ENCODE measurements around the gene SPDYE8. TPM values are rescaled to one million over a fixed set of nuclear protein-coding genes. Genes with fewer than 3 reads are reported as not detected.
"Not testable (repeated sequence)": the region's sequence is repeated elsewhere in the genome, so short reads cannot be mapped to it uniquely, and the experiment has no call there.

Gene SPDYE8, protein sequence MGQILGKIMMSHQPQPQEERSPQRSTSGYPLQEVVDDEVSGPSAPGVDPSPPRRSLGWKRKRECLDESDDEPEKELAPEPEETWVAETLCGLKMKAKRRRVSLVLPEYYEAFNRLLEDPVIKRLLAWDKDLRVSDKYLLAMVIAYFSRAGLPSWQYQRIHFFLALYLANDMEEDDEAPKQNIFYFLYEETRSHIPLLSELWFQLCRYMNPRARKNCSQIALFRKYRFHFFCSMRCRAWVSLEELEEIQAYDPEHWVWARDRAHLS
- not detected in 2 replicates for polyA plus RNA-seq (2014; cell fraction: cytosol; rRNA removed)
- not detected in 2 replicates for polyA plus RNA-seq (2014; cell fraction: nucleus; rRNA removed)

DNA sequence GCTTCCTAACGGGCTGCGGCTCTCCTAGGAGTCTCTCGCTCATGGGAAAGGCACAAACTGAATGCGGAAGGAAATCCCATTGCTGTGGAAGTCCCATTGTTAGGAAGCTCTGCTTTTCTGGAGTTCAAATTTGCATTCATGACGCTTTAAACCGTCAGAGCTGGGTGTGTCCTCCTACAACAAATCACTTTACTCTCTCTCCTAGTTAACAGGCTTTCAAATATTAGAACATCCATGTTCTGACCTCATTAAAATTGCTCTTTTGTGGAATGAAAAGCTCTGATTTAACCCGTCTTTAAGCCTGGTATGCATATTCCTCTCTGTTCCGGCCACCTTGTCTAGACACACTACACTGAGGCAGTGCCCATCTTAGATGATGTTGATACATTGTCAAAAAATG lies at the start of gene SPDYE8:
Gene SPDYE8, minus strand, starts transcription at position 101 of the 400 bp plus-strand sequence. CDS start 1,800 bp downstream, outside the sequence.
- not testable (repeated sequence) for DNase-seq (ENCODE audit: low spot score)

DNA sequence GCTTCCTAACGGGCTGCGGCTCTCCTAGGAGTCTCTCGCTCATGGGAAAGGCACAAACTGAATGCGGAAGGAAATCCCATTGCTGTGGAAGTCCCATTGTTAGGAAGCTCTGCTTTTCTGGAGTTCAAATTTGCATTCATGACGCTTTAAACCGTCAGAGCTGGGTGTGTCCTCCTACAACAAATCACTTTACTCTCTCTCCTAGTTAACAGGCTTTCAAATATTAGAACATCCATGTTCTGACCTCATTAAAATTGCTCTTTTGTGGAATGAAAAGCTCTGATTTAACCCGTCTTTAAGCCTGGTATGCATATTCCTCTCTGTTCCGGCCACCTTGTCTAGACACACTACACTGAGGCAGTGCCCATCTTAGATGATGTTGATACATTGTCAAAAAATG lies 28.2 kb upstream of the SPDYE8 start, which contains the start of gene SPDYE11:
Gene SPDYE11, minus strand, starts transcription at position 101 of the 400 bp plus-strand sequence. CDS start 1,800 bp downstream, outside the sequence.
- DNase-seq (ENCODE audit: low spot score), result not testable (repeated sequence)

DNA sequence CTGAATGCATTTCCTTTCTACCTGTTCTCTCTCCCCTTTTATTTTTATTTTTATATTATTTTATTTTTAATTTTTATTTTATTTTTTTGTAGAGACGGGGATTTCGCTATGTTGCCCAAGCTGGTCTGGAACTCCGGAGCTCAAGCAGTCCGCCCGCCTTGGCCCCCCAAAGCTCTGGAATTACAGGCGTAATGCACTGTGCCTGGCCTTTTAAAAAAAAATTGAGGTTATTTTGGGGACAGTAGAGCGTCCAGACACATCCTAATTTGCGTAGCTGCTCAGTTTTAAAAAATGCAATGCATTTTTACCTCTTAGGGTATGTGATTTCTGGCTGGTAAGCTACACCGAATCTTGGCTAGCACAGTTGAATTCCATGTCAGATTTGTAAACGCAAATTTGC lies 23.1 kb downstream of the SPDYE8 start:
- not testable (repeated sequence) for DNase-seq (ENCODE audit: low spot score)

DNA sequence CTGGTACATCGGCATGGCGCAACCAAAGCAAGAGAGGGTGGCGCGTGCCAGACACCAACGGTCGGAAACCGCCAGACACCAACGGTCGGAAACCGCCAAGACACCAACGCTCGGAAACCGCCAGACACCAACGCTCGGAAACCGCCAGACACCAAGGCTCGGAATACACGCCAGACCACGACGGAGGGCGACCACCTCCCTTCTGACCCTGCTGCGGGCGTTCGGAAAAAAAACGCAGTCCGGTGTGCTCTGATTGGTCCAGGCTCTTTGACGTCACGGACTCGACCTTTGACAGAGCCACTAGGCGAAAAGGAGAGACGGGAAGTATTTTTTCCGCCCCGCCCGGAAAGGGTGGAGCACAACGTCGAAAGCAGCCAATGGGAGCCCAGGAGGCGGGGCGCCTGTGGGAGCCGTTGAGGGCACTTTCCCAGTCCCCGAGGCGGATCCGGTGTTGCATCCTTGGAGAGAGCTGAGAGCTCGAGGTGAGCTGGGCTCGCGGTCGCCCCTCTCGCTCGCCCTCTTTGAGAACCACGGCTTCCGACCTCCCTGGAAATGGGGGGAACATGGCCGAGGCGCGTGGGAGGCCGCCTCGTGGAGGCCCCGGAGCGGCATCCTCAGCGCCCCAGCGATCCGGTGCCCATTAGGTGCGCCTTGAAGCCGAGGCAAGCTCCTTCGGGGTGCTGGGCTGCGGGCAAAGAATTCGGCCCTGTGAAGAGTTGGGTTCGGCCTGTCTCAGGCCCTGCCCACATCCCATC lies 23.7 kb downstream of the SPDYE8 start:
- peak; percentile 96 for DNase-seq (ENCODE audit: low spot score)

DNA sequence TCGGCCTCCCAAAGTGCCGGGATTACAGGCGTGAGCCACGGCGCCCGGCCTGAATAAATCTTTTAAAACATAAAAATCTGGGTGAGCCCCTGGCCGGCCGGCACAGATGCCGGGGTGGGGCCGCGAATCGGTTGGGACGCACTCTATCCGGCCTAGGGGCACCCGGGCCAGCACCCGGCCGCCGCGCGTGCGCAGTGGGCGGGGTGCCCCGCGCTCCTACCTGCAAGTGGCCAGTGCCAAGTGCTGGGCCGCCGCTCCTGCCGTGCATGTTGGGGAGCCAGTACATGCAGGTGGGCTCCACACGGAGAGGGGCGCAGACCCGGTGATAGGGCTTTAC lies 24.2 kb downstream of the SPDYE8 start:
- not testable (repeated sequence) for DNase-seq (ENCODE audit: low spot score)

DNA sequence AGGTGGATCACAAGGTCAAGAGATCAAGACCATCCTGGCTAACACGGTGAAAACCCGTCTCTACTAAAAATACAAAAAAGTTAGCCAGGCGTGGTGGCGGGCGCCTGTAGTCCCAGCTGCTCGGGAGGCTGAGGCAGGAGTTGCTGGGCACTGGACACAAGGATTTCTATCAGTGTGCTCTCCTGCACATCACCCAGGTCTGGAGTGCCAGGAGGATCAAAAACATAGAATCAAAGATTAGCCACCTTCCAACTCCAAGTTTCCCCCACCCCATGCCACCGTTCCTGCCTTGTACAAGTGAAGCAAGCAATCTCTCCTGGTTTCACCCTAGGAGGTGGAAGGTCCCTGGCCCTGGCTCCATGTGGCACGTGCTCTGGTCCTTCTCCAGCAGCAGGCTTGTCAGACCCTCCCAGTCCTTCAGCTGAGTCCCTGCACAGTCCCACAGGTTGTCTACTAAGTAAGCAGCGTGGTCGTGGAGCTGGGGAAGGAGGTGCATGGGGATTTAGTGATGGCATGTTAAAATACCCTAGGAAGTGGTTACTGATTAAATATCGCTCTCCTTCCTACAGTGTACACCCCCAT lies 31.6 kb downstream of the SPDYE8 start:
- DNase-seq (ENCODE audit: low spot score), result not testable (repeated sequence)

DNA sequence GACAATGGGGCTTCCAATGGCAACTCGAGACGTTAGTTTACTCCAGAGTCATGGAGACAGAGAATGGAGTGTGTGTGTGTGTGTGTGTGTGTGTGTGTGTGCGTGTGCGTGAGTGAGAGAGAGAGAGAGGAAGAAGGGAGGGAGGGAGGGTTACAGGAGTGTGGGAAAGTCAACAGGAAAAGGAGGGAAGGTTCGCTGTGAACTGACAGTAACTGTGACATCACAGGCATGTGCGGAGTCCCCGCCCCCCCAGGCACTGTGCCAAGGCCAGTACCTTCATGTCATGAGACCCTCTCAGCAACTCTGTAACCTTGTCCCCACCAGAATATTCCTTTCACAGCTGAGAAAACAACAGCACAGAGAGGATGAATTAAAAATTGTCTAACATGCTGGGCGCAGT lies 32.1 kb downstream of the SPDYE8 start:
- not testable (repeated sequence) for DNase-seq (ENCODE audit: low spot score)

DNA sequence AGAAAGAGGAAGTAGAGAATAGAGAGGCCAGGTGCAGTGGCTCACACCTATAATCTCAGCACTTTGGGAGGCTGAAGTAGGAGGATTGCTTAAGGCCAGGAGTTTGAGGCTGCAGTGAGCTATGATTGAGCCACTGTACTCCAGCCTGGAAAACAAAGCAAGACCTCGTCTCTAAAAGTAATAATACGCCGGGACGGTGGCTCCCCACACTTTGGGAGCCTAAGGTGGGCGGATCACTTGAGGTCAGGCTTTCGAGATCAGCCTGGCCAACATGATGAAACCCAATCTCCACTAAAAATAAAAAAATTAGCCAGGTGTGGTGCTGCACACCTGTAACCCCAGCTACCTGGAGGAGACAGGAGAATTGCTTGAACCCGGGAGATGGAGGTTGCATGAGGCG lies 34.1 kb downstream of the SPDYE8 start:
- not testable (repeated sequence) for DNase-seq (ENCODE audit: low spot score)

DNA sequence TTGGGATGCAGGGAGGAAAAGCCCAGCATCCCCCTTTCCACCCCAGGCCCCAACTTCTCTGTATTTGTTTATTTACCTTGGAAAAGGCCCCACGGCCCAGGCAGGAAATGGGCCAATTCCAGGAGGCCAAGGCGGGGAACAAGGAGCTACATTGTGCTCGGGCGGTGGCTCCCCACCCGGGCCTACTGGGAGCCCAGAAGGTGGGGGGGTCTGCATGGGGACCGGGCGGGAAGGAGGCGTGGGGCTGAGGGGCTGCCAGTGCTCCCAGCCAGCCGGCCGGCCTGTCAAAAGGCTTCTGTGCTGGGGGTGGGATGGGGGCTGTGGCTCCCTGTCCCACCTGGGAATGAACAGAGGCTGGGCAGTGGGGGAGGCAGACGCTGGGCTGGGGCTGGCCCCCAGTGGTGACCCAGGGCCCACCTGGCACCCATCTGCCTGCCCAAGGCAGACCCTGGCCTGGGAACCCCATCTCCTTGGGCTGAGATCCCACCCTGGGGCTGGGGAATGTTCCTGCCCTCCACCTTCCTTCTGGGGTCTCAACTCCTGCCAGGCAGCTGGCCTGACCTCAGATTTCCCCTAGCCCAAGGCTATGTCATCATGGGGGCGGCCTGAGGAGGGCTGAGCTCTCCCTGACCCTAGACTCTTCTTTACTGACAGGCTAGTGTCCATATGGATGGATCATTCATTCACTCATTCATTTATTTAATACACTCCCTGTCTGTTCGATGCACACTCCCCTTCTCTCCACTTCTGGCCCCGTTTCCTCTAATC lies 39.2 kb downstream of the SPDYE8 start:
- not testable (repeated sequence) for DNase-seq (ENCODE audit: low spot score)

DNA sequence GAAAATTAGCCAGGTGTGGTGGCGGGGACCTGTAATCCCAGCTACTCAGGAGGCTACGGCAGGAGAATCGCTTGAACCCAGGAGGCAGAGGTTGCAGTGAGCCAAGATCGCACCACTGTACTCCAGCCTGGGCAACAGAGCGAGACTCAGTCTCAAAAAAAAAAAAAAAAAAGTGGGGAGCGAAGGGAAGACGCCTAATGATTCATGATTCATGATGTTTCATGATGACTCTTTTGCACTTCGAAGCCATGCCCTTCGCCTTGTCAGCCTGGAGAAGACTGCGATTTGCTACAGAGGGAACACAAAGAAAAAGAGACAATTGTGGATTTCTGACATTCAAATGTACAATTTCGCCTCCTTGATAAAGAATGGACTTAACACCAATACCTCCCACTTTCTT lies 47.5 kb downstream of the SPDYE8 start:
- not testable (repeated sequence) for DNase-seq (ENCODE audit: low spot score)

DNA sequence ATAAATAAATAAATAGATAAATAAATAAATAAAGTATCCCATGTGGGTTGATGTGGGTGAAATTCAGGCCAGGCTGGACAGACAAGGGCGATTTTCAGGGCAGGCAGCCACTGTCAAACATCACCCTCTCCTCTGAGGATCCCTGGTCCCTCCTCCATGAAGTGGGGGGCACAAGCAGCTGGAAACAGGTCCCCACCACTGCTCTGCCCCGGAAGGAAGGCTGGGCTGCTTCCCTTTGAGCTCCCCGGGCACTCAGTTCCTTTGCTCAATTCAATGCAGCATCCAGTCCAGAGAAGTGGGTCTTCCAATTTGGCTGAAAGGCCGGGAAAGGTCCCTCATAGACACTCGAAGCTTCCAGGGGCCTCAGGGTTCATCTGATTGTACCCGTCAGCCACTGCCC lies 49.2 kb downstream of the SPDYE8 start:
- DNase-seq (ENCODE audit: low spot score), result not testable (repeated sequence)

DNA sequence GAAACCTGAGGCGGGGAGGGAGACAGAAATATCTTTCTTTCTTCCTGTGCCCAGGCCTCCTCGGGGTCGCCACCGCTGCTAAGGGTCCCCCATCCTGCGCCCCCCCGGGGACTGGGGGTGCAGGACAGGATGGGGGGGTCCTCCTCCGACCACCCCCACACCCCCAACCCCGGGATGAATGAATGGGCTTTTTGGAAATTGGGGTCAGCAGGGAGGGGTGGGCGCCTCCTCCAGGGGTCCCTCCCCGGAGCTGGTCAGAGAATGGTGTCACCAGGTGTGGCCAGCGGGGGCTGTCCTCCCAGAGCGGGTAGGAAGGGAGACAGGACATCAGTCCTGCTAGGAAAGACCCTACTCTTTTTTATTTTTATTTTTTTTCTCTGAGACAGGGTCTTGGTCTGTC lies 53.1 kb downstream of the SPDYE8 start:
- not testable (repeated sequence) for DNase-seq (ENCODE audit: low spot score)

DNA sequence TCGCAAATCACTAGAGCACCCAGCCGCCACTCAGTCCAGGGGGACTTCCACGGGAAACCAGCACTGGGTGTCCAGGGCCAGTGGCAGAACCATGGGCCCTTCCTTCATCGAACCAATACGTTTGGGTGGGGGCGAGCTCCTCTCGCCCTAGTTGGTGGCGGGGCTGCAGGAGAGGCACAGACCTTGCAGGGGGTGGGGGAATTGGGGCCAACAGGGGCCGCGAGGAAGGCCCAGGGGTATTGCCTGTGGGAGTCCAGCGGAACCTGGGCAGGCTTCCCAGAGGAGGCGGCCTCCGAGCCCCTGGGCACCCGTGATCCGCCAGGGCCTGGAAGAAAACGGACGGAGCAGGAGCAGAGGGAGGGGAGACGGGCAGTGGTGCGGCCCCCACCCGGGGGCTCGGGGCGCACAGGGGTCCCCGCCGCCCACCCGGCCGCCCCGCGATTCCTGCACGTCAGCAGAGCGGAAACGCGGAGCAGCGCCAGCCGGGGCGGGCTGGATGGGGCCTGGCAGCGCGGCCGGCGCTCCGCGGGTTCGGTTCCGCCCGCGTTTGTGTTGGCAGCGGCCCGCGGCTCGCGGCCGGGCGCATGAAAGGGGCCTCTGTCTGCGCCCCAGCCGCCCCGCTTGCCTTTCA lies 53.8 kb downstream of the SPDYE8 start:
- not testable (repeated sequence) for DNase-seq (ENCODE audit: low spot score)

DNA sequence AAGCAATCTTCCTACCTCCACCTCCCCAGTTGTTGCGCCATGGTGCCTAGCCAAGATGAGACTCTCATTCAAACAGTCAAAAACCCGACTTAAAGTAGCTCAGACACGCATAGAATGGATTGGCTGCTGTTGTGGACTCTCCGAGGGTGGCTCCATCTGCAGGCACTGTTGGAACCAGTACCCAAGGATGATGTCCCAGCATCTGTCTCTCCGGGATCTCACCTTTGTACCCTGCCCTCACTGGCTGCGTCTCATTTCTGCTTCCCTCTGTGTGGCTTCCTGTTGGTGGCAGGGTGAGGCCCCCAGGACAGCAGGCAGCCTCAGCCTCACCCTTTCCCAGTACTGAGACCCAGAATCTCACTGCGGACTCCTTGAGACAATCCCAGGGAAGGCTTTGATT lies 54.8 kb downstream of the SPDYE8 start:
- not testable (repeated sequence) for DNase-seq (ENCODE audit: low spot score)

DNA sequence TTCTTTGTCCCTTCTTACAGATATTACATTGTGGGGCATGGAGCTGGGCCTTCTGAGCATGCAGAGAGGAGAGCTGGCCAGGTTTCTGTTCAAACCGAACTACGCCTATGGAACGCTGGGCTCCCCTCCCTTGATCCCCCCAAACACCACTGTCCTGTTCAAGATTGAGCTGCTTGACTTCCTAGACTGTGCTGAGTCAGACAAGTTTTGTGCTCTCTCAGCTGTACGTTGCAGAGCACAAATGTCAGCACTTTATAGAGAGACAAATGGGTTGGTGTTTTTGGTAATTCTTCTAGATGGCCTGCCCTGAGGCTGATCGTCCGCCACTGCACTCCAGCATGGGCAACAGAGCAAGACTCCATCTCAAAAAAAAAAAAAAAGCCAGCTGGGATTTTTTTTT lies 58.1 kb downstream of the SPDYE8 start:
- DNase-seq (ENCODE audit: low spot score), result not testable (repeated sequence)

Small RNA genes within 50 kb of the gene (small RNA-seq; reads per million reads assigned to genes)
- 0 reads per million in 2 experiments for gene RF00019
